ENCODE measurements around the gene GHR.

Gene GHR

DNA sequence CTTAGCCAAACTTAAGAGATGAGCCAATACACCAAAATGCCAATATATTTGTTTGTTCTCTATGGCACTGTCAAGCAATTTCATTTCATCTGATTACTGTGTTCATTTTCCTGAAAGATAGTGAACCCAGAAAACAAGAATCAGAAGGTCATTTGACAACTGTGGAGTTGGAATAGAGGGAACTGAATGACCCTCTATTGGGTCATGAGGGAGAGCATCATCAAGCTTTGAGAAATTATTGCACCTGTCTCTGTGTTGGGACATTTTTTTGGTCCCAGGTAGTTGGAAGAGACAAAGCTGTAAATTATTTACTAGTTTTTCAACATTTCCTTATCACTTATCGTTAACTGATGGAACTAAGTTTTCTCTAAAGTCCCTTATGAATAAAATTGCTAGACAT, 129.4 kb downstream of the GHR start:
- no peak for DNase-seq (ENCODE audit: low read depth)
- no peak overlapping the region for H3K4me3 ChIP-seq (ENCODE audit: low read depth, low read length)
- TF ChIP-seq, protein P1, sequence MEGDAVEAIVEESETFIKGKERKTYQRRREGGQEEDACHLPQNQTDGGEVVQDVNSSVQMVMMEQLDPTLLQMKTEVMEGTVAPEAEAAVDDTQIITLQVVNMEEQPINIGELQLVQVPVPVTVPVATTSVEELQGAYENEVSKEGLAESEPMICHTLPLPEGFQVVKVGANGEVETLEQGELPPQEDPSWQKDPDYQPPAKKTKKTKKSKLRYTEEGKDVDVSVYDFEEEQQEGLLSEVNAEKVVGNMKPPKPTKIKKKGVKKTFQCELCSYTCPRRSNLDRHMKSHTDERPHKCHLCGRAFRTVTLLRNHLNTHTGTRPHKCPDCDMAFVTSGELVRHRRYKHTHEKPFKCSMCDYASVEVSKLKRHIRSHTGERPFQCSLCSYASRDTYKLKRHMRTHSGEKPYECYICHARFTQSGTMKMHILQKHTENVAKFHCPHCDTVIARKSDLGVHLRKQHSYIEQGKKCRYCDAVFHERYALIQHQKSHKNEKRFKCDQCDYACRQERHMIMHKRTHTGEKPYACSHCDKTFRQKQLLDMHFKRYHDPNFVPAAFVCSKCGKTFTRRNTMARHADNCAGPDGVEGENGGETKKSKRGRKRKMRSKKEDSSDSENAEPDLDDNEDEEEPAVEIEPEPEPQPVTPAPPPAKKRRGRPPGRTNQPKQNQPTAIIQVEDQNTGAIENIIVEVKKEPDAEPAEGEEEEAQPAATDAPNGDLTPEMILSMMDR (IDR thresholded peaks at IDR 0.05; ENCODE audit: low read depth, low read length, missing control alignments): no peak

DNA sequence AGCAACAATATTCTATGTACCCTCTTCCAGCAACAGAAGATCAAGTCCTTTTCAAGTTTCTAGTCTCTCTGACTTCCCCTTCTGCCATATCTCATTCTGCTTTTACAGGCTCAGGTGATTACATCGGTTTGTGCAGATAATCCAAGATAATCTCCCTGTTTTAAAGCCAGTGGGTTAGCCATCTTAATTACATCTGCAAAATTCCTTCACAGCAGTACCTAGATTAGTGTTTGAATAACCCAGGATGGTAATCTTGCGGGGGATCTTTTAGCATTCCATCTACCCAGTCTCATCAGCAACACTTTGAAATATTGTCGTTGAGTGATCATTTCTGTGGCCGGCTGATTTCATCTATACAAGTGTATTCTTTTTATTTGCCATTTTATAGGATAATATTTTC, 130.2 kb downstream of the GHR start:
- H3K4me3 ChIP-seq (ENCODE audit: low read depth, low read length): no peak overlapping the region
- TF ChIP-seq, protein P1 (IDR thresholded peaks at IDR 0.05; ENCODE audit: low read depth, low read length, missing control alignments): no peak
- no peak for DNase-seq (ENCODE audit: low read depth)

DNA sequence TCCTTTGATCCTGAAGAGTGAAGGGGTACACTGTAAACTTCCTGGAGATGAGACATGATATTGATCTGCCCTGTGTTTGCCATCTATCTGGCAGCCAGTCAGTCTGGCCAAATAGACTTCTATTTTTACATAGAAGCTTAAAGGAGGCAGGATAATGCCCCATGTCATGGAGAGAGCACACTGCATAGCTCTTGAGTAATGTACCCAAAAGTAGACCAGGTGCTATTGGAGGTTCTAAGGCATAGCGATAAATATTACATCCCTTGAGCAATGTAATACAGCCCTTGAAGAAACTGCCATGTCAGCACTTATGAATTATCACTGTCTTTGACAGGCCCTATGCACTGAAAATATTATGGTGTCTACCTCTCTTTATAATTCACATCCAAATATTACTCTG, 131.8 kb downstream of the GHR start:
- no peak overlapping the region for H3K4me3 ChIP-seq (ENCODE audit: low read depth, low read length)
- TF ChIP-seq, protein P1 (IDR thresholded peaks at IDR 0.05; ENCODE audit: low read depth, low read length, missing control alignments): no peak
- DNase-seq (ENCODE audit: low read depth): no peak

DNA sequence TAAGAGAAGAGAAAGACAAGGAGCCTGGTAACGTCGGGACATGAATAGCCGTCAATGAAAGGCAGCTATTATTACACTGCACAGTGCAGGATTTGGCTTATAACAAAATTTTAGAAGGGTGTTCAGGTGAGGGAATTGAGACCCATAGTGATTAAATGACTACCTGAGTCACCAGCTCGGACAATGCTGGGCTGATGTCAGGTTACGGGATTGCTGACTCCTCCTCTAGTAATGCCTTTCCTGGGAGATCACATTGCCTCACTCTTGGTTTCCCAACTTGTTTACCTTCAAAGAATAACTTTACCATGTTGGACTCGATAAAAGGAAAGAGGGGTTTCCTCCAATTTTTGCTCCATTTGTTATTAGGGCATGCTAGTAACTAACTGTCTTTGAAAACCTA, 132.6 kb downstream of the GHR start:
- no peak overlapping the region for H3K4me3 ChIP-seq (ENCODE audit: low read depth, low read length)
- TF ChIP-seq, protein P1 (IDR thresholded peaks at IDR 0.05; ENCODE audit: low read depth, low read length, missing control alignments): no peak
- no peak for DNase-seq (ENCODE audit: low read depth)

DNA sequence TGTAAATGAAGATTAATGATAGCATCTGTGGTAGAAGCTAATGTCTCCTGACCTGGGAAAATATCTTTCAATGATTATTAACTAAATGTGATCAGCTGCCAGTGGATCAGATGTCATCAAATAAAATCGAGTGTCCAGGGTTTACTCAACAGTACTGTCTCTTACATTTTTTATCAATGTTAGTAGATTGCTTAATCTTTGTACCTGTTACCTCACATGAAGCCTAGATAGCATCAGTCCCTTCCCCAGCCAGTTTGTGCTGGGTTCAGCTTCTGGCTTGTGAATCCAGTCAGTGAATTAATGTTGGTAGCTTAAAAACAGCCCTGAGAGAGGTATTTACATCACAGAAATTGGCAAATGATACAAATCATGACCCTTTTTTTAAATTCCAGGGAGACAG, 134.4 kb downstream of the GHR start:
- TF ChIP-seq, protein P1 (IDR thresholded peaks at IDR 0.05; ENCODE audit: low read depth, low read length, missing control alignments): no peak
- no peak for DNase-seq (ENCODE audit: low read depth)
- no peak overlapping the region for H3K4me3 ChIP-seq (ENCODE audit: low read depth, low read length)

DNA sequence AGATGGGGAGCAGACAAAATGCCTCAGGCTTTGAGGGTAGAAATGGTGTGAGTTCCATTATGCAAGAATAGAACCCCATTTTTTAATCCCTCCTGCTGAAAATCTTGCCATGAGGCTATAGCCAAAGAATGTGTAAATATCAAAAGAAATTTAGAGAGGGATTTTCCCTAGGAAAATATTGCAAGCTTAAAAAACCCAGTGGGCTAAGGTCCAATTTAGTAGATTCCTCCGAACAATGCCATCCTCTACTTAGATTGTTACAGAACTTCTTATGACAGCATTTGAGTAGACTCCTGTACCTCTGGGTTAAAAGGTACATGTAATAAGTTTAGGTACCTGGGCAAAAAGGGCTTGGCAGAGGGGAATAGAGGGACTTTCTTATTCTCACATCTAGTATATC, 138.4 kb downstream of the GHR start:
- DNase-seq (ENCODE audit: low read depth): no peak
- TF ChIP-seq, protein P1 (IDR thresholded peaks at IDR 0.05; ENCODE audit: low read depth, low read length, missing control alignments): no peak
- H3K4me3 ChIP-seq (ENCODE audit: low read depth, low read length): no peak overlapping the region

DNA sequence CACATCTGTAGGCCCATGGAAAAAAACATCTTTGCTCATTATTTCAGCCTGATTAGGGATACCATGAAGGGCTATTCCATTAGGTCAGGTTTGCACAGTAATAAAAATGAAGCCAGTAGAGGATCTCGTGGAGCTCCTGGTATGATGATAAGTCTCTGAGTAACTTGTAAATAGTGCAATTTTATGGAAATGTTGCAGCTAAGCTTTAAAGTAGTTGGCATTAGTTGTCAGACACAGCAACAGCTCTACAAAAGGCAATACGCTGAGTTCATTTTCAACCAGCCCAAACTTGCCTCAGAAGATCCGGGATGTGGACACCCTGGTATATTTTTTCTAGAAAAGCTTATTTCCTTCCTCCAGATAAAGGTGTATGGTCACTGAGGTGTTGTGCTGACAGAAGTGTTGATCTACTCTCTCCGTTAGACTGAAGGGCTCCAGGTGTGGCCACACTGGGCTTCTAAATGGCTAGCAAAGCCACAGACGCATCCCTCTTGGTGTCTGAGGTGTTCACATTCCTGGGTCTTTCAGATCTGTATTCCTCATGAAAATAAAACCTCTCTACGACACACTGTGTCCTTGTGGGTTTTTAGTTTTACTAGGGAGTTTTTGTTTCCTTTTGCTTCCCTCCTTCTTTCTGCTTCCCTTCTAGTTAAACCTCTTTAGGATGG, 141.6 kb downstream of the GHR start:
- no peak for DNase-seq (ENCODE audit: low read depth)
- TF ChIP-seq, protein P1 (IDR thresholded peaks at IDR 0.05; ENCODE audit: low read depth, low read length, missing control alignments): no peak

More for the DNA sequence above, 141.6 kb downstream of the GHR start:
- H3K4me3 ChIP-seq (ENCODE audit: low read depth, low read length): no peak overlapping the region
